ENCODE results near the gene FOXP1. TPM values are rescaled to one million over a fixed set of nuclear protein-coding genes. Genes with fewer than 3 reads are reported as not detected.

The FOXP1 gene
- total and polyA plus RNA-seq, 2 of the 8 experiments (the other 6 are each of a cell fraction or from before 2014, with no cell fraction given) = 13.9 to 25.4 TPM

- H3K27ac ChIP-seq (ENCODE audit: low read depth, low read length) = no peak overlapping the region
- FAIRE-seq (no peak), DNase-seq (ENCODE audit: low read depth in 1 of 2, low spot score in 2 of 2) (no peak)
- no peak overlapping the region for H2BK5ac ChIP-seq (ENCODE audit: low read depth, low read length)
- H3K23me2 ChIP-seq (ENCODE audit: low read depth, low read length) = peaks cover 7% of the 10 kb centered on the region
- H3K79me2 ChIP-seq (ENCODE audit: control insufficient read depth in 1 of 2, insufficient read depth in 2 of 2, low read length in 2 of 2) = no peaks in the 10 kb centered on the region
- H2BK12ac ChIP-seq (ENCODE audit: low read depth, low read length) = no peak overlapping the region
- no peak overlapping the region for H3K56ac ChIP-seq (replicated peaks; ENCODE audit: insufficient read length, low read depth, low read length)
- H4K20me1 ChIP-seq (replicated peaks in 1 of 2; ENCODE audit: control insufficient read depth in 1 of 2, insufficient read depth in 2 of 2, low read length in 2 of 2) = no peaks in the 10 kb centered on the region
- no peak overlapping the region for H4K8ac ChIP-seq (ENCODE audit: extremely low read depth, insufficient read depth, low read length)
- H3K4me1 ChIP-seq (replicated peaks in 1 of 4; ENCODE audit: control insufficient read depth in 3 of 4, insufficient read depth in 4 of 4, low read length in 3 of 4) = peaks cover 0 to 2% (median 0%) of the 10 kb centered on the region in 4 experiments; a peak in 2 of 7 replicates
- no peak overlapping the region for H2BK120ac ChIP-seq (replicated peaks; ENCODE audit: low read depth, low read length)
- no peak overlapping the region for H4K91ac ChIP-seq (replicated peaks; ENCODE audit: insufficient read length, low read length)
- no peak overlapping the region for H3K23ac ChIP-seq (ENCODE audit: insufficient read length)
- no peak overlapping the region for H3K14ac ChIP-seq (ENCODE audit: insufficient read length)
- H4K5ac ChIP-seq (ENCODE audit: insufficient read length, low read depth, low read length) = no peak overlapping the region
- no peak overlapping the region for H3K4ac ChIP-seq (replicated peaks; ENCODE audit: insufficient read length, low read depth, low read length)
- no peak overlapping the region for H2BK15ac ChIP-seq (ENCODE audit: low read length)
- H3K9me3 ChIP-seq (ENCODE audit: insufficient read depth in 2 of 2, low read depth in 1 of 2, low read length in 1 of 2) = peaks cover 5 to 7% of the 10 kb centered on the region in 2 experiments; a peak in 2 of 4 replicates
- H3K4me2 ChIP-seq (ENCODE audit: insufficient read depth in 1 of 2, low read depth in 2 of 2, low read length in 2 of 2) = no peak overlapping the region
- H3K4me3 ChIP-seq (ENCODE audit: extremely low read depth in 1 of 4, insufficient read depth in 2 of 4, low read depth in 3 of 4, low read length in 4 of 4) = no peak overlapping the region
- CTCF ChIA-PET (ENCODE audit: partially characterized antibody) = interaction anchor here (0.9 kb wide), 1 partner anchor 58 kb away, joined by 3 read pairs; no protein-coding TSS in a partner anchor
- H2AFZ ChIP-seq (ENCODE audit: low read length) = no peak overlapping the region
- no peak overlapping the region for H2AK5ac ChIP-seq (ENCODE audit: low read depth, low read length)
- H2BK20ac ChIP-seq (ENCODE audit: low read length) = no peak overlapping the region
- H3K36me3 ChIP-seq (ENCODE audit: control insufficient read depth in 2 of 4, insufficient read depth in 4 of 4, low read length in 3 of 4) = 0 out of 8 replicates have a peak, but pooled peaks cover 0 to 2% (median 0%) of the 10 kb centered on the region in 4 experiments
- POLR2A ChIA-PET (ENCODE audit: partially characterized antibody) = no interaction called here
- H3K27me3 ChIP-seq (replicated peaks in 1 of 4; ENCODE audit: control insufficient read depth in 3 of 4, extremely low read depth in 1 of 4, insufficient read depth in 3 of 4, low read length in 3 of 4) = no peaks in the 10 kb centered on the region
- no peak overlapping the region for H3K9ac ChIP-seq (replicated peaks in 1 of 4; ENCODE audit: extremely low read depth in 1 of 4, low read depth in 3 of 4, low read length in 3 of 4)
- 84% methylated on average over 2 of the region's 2 CpGs; no CpG with 5 or more reads in 1 of the 2 experiments for WGBS, 2 experiments (ENCODE audit: extremely low coverage in 1 of 2, insufficient coverage in 1 of 2, insufficient read length in 1 of 2, insufficient replicate concordance in 2 of 2, low coverage in 1 of 2, low lambda C conversion rate in 2 of 2, missing lambda C conversion rate in 1 of 2)
- H3K79me1 ChIP-seq (ENCODE audit: low read depth, low read length) = no peaks in the 10 kb centered on the region
- H3K18ac ChIP-seq (ENCODE audit: extremely low read depth, low read length) = no peak overlapping the region
- no peak for TF ChIP-seq GABPA (IDR thresholded peaks at IDR 0.05; ENCODE audit: borderline replicate concordance, insufficient read depth, low read length)
- TF ChIP-seq SAP30 (IDR thresholded peaks at IDR 0.05; ENCODE audit: insufficient read depth, insufficient replicate concordance, low read length) = no peak
- no peak for TF ChIP-seq JUN (IDR thresholded peaks at IDR 0.05; ENCODE audit: low read depth, low read length)
- TF ChIP-seq CHD2 (IDR thresholded peaks at IDR 0.05; ENCODE audit: low read length) = no peak
- TF ChIP-seq, protein P1, sequence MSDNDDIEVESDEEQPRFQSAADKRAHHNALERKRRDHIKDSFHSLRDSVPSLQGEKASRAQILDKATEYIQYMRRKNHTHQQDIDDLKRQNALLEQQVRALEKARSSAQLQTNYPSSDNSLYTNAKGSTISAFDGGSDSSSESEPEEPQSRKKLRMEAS (IDR thresholded peaks at IDR 0.05) = no peak
- TF ChIP-seq NRF1 (IDR thresholded peaks at IDR 0.05; ENCODE audit: low read depth, low read length) = no peak
- TF ChIP-seq RAD21 (IDR thresholded peaks at IDR 0.05 in 1 of 2, conservative IDR thresholded peaks at IDR 0.05 in 1 of 2; ENCODE audit: low read depth in 2 of 2, low read length in 2 of 2) = no peak
- TF ChIP-seq CEBPB (IDR thresholded peaks at IDR 0.05; ENCODE audit: low read depth, low read length) = no peak
- TF ChIP-seq KDM4A (IDR thresholded peaks at IDR 0.05; ENCODE audit: low read depth, low read length, severe bottlenecking) = no peak
- no peak for TF ChIP-seq HDAC6 (IDR thresholded peaks at IDR 0.05; ENCODE audit: low read depth, low read length)
- no peak for TF ChIP-seq BCL11A (IDR thresholded peaks at IDR 0.05; ENCODE audit: low read depth in 2 of 2, low read length in 2 of 2)
- no peak for TF ChIP-seq MAFK (IDR thresholded peaks at IDR 0.05; ENCODE audit: low read depth, low read length)
- TF ChIP-seq POLR2A (IDR thresholded peaks at IDR 0.05; ENCODE audit: control extremely low read depth in 1 of 2, low read depth in 2 of 2, low read length in 2 of 2) = no peak
- TF ChIP-seq BRCA1 (IDR thresholded peaks at IDR 0.05; ENCODE audit: low read depth, low read length) = no peak
- no peak for TF ChIP-seq JUND (IDR thresholded peaks at IDR 0.05; ENCODE audit: low read length)
Observed at GRCh38 chr3:71589132-71589531, 5.6 kb upstream of the FOXP1 start.

Measured in H1 (cell line).